Fibroblast of gingiva (primary cell): Measurements from ENCODE around the gene ASCL5.

Source experiments
- DNase-seq: peaks from one replicate; pipeline ENCODE4 v3.0.0-alpha.2; 2011; ENCODE audit warnings: low read depth

Gene ASCL5

DNA sequence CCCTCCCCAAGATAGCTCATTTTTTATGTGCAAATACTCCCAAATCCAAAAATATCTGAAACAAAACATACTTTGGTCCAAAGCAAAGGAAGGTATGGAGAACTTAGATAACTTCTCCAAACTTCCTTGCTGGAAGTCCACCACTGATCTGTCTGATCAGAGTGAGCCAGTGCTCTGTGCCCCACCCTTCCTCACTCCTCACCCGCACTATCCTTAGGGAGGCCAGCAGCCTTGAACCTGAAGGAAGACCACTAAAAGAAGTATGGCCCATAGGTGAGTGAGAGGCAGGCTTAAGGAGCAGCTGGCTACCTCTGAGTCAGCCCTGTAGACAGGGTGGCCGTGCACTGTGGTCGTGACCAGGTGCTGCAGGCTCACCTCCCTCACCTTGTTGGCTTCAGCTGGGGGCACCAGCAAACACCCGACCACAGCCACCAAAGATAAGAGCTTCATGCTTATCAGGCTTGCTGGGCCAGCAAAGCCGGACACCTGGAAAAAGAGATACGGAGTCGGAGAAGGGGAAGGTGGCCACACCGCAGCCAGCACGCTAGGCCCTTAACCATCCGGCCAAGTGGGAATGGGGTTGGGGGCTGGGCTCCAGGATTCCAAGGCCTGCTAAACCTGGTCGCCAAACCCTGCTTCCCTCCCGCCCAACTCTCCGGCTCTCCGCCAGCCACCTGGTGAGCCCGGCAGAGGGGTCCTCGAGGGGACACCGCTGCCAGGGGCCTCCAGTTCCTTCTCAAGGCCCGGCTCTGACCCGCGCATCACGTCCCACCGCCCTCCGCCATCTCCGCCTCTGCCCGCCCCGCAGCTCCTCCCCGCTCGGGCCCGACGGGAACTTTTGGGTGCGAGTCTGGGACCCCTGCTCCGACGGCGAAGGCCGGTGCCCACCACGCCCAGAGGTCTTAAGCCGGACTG, 26.7 kb upstream of the ASCL5 start:
- DNase-seq = no peak

- peak; percentile 27 for DNase-seq
Measured at GRCh38 chr1:201149400-201149799, 22.4 kb upstream of the ASCL5 start.

- DNase-seq = no peak
Measured at GRCh38 chr1:201147396-201148015, 20.5 kb upstream of the ASCL5 start.

GRCh38 chr1:201146626-201147390, 19.8 kb upstream of the ASCL5 start:
- DNase-seq = no peak

DNA sequence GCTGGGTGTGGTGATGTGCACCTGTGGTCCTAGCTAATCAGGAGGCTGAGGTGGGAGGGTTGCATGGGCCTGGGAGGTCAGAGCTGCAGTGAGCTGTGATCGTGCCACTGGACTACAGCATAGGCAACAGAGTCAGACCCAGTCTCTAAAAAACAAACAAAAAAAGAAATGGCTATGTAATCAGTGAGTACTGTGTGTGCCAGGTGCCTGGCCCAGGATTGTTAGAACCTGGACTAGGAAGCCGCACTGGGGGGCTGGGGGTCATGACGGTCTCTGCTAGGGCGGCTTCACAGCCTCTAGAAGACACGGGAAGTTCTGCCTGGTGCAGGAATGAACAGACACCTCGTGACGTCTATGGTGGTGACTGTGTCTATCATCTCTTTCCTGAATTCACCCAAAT, 18.8 kb upstream of the ASCL5 start:
- no peak for DNase-seq

DNA sequence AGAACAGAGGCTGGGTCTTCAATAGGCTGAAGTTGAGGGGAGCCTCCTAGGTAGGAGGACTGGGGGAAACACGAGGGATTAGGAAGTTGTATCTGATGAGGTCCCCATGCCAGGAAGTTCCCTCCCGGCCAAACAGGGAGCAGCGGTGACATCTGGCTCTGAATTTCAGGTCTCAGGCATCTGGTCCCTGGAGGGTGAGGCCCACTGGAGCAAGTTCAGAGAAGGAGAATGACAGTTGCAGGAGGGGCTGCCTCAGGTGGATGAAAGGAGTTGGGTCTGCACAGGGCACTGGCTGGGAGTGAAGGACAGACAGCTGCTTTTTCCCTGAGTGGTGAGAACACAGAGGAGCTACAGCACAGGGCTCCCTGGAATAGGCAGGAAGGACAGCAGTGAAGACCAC, 18.1 kb upstream of the ASCL5 start:
- DNase-seq = no peak

DNA sequence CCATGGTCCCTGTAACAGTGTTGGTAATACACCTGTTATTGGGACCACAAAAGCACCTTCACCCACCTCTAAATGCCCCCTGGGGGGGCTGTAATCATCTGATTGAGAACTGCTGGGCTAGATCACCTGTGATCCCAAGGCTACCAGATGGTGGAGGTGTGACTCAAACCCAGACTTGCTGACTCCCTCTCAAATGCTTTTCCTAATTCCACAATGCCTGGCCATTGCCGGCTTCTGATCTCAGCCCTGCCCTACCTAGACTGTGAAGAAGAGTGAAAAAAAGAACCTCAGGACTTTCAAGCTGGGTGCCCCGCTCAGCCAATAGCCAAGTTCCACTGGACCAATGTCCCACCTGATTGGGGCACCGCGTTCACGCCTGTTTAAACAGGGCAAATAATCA, 17.7 kb upstream of the ASCL5 start:
- DNase-seq = no peak

GRCh38 chr1:201143726-201144635, 17.0 kb upstream of the ASCL5 start:
- DNase-seq = no peak

- DNase-seq = peak; percentile 23
Measured at GRCh38 chr1:201142849-201143725, 16.1 kb upstream of the ASCL5 start.

- peak; percentile 18 for DNase-seq
Measured at GRCh38 chr1:201142011-201142848, 15.2 kb upstream of the ASCL5 start.

DNA sequence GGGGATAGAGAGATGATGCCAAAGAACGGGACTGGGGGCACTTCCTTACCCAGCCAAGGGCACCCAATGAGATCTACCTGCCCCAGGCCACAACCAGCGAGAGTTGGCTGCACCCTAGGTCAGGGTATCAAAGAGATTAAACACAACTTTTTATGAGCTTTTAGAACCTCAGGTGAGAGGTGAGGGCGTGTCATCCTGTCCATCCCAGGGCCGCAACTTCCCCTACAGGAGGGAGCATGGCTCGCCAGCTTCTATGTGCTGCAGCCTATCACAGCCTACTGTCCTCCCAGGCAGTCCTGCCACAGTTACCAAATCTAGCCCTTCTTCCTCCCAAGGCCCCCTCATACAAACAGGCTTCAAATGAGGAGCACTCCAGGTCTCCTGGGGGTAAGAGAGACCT, 14.4 kb upstream of the ASCL5 start:
- DNase-seq = no peak

DNA sequence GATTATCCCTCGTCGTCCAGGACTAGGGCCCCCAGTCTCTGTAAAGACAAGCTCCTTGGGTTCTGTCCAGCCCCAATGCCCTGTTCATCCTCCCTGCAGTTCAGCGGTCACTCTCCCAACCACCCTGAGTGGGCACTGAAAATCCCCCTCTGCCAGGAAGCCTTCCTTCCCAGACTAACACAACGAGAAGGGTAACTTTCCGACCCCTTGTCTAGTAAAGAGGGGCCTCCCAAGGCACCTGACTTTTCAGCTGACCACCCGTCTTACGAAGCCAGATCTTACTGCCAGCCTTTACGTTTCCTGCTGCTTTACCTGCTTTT, 13.9 kb upstream of the ASCL5 start:
- no peak for DNase-seq

DNA sequence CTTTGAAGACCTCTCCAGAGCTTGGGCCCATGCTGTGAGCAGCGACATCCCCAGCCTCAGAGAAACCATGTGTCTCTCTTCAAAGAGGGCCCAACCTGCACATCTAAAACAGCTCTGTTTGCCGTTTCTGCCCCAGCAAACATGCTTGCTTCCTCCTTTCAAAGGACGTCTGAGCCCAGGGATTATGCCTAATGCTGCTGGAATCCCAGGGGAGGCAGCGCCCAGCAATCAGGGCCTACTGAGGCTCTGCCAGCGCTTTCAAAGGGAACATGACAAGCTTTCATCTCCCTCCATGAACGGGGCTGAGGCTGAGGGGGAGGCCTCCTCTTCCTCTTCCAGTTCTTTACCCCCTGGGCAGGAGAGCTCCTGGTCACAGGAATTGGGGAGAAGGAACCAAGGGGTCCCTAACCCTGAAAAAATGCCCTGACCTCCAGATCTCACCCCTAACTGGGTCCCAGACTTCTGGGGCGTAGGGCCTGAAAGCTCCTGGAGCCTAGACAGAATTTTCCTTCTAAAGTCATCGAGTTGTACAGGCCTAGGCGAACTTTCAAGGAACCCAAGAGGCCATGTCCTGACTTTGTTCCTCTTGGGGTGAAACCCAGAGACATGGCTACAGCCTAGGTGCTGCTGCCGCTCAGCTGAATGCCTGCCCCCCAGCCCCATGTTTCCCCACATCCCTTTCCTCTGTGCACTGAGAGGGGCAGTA, 13.4 kb upstream of the ASCL5 start:
- no peak for DNase-seq

DNA sequence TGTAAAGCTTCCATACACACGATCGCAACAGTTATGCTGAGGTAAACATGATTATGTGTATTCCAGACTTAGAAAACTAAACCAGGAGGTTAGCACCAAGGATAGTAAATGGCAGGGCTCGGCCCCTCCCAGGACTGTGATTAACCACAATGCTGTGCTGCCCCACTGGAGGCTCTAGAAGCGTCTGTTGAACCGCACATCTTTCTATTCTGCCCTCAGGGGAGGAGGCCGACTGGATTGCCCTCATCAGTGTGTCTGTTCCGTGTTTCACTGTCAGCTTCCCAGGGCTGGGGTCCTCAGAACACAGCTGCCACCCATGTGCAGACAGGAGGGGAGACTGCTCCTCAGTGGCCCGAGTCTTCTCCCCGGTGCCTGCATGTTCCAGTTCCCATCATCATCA, 12.8 kb upstream of the ASCL5 start:
- DNase-seq = no peak

GRCh38 chr1:201139306-201139705, 12.3 kb upstream of the ASCL5 start:
- no peak for DNase-seq

GRCh38 chr1:201138311-201138840, 11.4 kb upstream of the ASCL5 start:
- DNase-seq = no peak

DNA sequence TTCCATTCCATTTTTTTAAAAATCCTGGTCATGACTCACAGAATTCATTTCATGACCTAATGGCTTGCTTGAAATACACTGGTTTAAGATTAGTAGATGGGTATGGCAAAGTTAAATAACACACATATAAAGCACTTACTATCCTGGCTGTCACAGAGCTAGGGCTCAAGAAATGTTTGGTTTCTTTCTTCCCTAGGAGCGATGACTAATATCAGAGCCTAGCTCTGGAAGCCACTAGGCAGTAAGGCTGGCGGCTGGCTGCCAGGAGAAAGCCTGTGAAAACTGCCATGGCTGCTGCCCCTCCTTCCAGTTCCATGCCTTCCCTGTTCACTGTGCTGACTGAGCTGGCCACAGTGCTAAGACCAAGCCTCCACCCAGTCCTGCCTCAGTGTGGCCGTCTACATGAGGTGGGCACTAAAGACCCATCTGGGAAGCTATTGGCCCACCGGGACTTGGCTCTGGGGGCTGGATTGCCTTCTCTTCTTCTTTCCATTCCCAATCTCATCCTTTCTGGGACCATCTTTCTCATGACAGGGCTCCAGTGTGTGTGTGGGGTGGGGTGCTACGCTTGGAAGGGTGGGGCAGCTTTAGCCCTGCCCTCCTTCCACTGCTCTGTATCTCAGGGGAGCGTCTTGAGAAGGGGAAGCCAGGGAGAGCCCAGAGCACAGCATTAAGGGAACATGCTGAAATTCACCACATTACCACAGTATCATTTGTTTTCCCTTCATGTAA, 10.8 kb upstream of the ASCL5 start:
- DNase-seq = peak; percentile 79

GRCh38 chr1:201137024-201137392, 10.0 kb upstream of the ASCL5 start:
- no peak for DNase-seq
